Adrenal gland (tissue), 5 donors: Measurements from ENCODE around the gene LGI2.

ENCODE experiments used
- CTCF ChIP-seq, 6 experiments: fragments of 450-650 bp in 4 of 6; fragments of 200-600 bp in 2 of 6; sonication (generic) in 1 of 6; IDR thresholded peaks; 1 replicate in 5 of 6; 2 replicates in 1 of 6; pipeline versions ENCODE4 v1.5.1 to v1.8.0; 2016 to 2021; ENCODE audit warnings: antibody characterized with exemption in 6 of 6, mild to moderate bottlenecking in 2 of 6, moderate library complexity in 1 of 6
- POLR2A ChIP-seq, 2 donors: fragments of 450-650 bp; IDR thresholded peaks; one replicate each; pipeline ENCODE4 v1.6.1; 2017; ENCODE audit warnings: antibody characterized with exemption in 2 of 2, mild to moderate bottlenecking in 2 of 2, moderate library complexity in 1 of 2
- donor health status: DM: no; HTN: no; CAD: no.

- TF ChIP-seq POLR2A (IDR thresholded peaks at IDR 0.05) = no peak
- TF ChIP-seq CTCF (IDR thresholded peaks at IDR 0.05) = no peak
These were observed 19.4 kb downstream of the LGI2 start for GRCh38 chr4:25011135-25011866.
